BLaER1 treated with 17β-estradiol and CSF1 and Interleukin-3, amounts not matched to agents 10 nM and 100 nM (cell line): ENCODE results near the gene ELOVL5.

Source experiments
- H3K27ac ChIP-seq, 11 experiments: shearing (Covaris generic); formaldehyde crosslinking; 2 replicates each; pipeline ENCODE4 v1.8.1; 2022
- H3K27me3 ChIP-seq, 11 experiments: shearing (Covaris generic); formaldehyde crosslinking; 2 replicates each; pipeline ENCODE4 v1.8.1; 2022
- H3K36me3 ChIP-seq, 11 experiments: shearing (Covaris generic); formaldehyde crosslinking; 2 replicates each; pipeline ENCODE4 v1.8.1; 2022
- H3K4me1 ChIP-seq, 10 experiments: shearing (Covaris generic); formaldehyde crosslinking; 2 replicates each; pipeline ENCODE4 v1.8.1; 2022
- H3K4me2 ChIP-seq, 11 experiments: shearing (Covaris generic); formaldehyde crosslinking; 2 replicates each; pipeline ENCODE4 v1.8.1; 2022
- H3K4me3 ChIP-seq, 10 experiments: shearing (Covaris generic); formaldehyde crosslinking; 2 replicates each; pipeline ENCODE4 v1.8.1; 2022
- H3K9ac ChIP-seq, 11 experiments: shearing (Covaris generic); formaldehyde crosslinking; 2 replicates each; pipeline ENCODE4 v1.8.1; 2022
- H3K9me3 ChIP-seq, 11 experiments: shearing (Covaris generic); formaldehyde crosslinking; replicated peaks in 1 of 11; 2 replicates each; pipeline ENCODE4 v1.8.1; 2022
- H4K20me1 ChIP-seq, 11 experiments: shearing (Covaris generic); formaldehyde crosslinking; 2 replicates each; pipeline ENCODE4 v1.8.1; 2022
- Cebpa-rat ChIP-seq, 11 experiments: shearing (Covaris generic); IDR thresholded peaks; 2 replicates each; pipeline ENCODE4 v1.8.1; 2022

Gene ELOVL5

GRCh38 chr6:53290537-53291510 lies 57.9 kb downstream of the ELOVL5 start:
- TF ChIP-seq Cebpa-rat (IDR thresholded peaks at IDR 0.05): no peak
- H3K9ac ChIP-seq: 0 out of 22 replicates have a peak overlapping the region, but pooled peaks of 1 of the 11 experiments have one; percentile 7
- peaks cover 0 to 45% (median 30%) of the 10 kb centered on the region in 11 experiments; a peak in 18 of 22 replicates for H4K20me1 ChIP-seq
- H3K36me3 ChIP-seq: peaks cover 42 to 91% (median 81%) of the 10 kb centered on the region in 11 experiments
- no peaks in the 10 kb centered on the region for H3K27me3 ChIP-seq
- H3K4me3 ChIP-seq: no peak overlapping the region
- H3K27ac ChIP-seq: no peak overlapping the region; a peak in 1 of 22 replicates
- H3K4me2 ChIP-seq: peak overlapping the region in 9 of 11 experiments; percentile 19 to 66 (median 36); a peak in 15 of 22 replicates
- H3K9me3 ChIP-seq: peaks cover 0 to 7% (median 0%) of the 10 kb centered on the region in 11 experiments; a peak in 2 of 22 replicates
- peaks cover 14 to 93% (median 70%) of the 10 kb centered on the region in 10 experiments for H3K4me1 ChIP-seq

GRCh38 chr6:53287336-53288225 lies 61.2 kb downstream of the ELOVL5 start:
- peaks cover 19 to 93% (median 75%) of the 10 kb centered on the region in 10 experiments for H3K4me1 ChIP-seq
- no peak overlapping the region for H3K4me3 ChIP-seq
- peaks cover 0 to 7% (median 0%) of the 10 kb centered on the region in 11 experiments; a peak in 2 of 22 replicates for H3K9me3 ChIP-seq
- H3K27me3 ChIP-seq: no peaks in the 10 kb centered on the region
- peak overlapping the region in 3 of 11 experiments; percentile 1 to 66 (median 2); a peak in 3 of 22 replicates for H3K4me2 ChIP-seq
- H4K20me1 ChIP-seq: peaks cover 0 to 25% (median 7%) of the 10 kb centered on the region in 11 experiments; a peak in 8 of 22 replicates
- H3K9ac ChIP-seq: no peak overlapping the region
- TF ChIP-seq Cebpa-rat (IDR thresholded peaks at IDR 0.05): no peak
- H3K27ac ChIP-seq: no peak overlapping the region
- H3K36me3 ChIP-seq: peaks cover 31 to 74% (median 62%) of the 10 kb centered on the region in 11 experiments

GRCh38 chr6:53284901-53285300 lies 63.8 kb downstream of the ELOVL5 start:
- H3K4me2 ChIP-seq: peak overlapping the region in 6 of 11 experiments; percentile 18 to 80 (median 70); a peak in 11 of 22 replicates
- H3K36me3 ChIP-seq: peaks cover 22 to 65% (median 49%) of the 10 kb centered on the region in 11 experiments; a peak in 20 of 22 replicates
- H4K20me1 ChIP-seq: peaks cover 0 to 38% (median 17%) of the 10 kb centered on the region in 11 experiments; a peak in 12 of 22 replicates
- TF ChIP-seq Cebpa-rat (IDR thresholded peaks at IDR 0.05): no peak
- H3K27me3 ChIP-seq: no peaks in the 10 kb centered on the region
- no peak overlapping the region for H3K4me3 ChIP-seq
- no peak overlapping the region for H3K9ac ChIP-seq
- H3K4me1 ChIP-seq: peaks cover 31 to 93% (median 77%) of the 10 kb centered on the region in 10 experiments
- peaks cover 0 to 7% (median 0%) of the 10 kb centered on the region in 11 experiments; a peak in 2 of 22 replicates for H3K9me3 ChIP-seq
- no peak overlapping the region for H3K27ac ChIP-seq

- Histone ChIP-seq H4K20me1 (peaks cover 0 to 51% (median 24%) of the 10 kb centered on the region in 11 experiments; a peak in 13 of 22 replicates), H3K36me3 (peaks cover 19 to 63% (median 50%) of the 10 kb centered on the region in 11 experiments; a peak in 20 of 22 replicates), H3K9me3 (no peaks in the 10 kb centered on the region), H3K4me3 (no peak overlapping the region), H3K4me2 (peak overlapping the region in 9 of 11 experiments; percentile 15 to 80 (median 70); a peak in 16 of 22 replicates), H3K27me3 (no peaks in the 10 kb centered on the region), H3K4me1 (peaks cover 41 to 93% (median 85%) of the 10 kb centered on the region in 10 experiments), H3K9ac (peak overlapping the region in 2 of 11 experiments; percentile 16 to 31; a peak in 2 of 22 replicates), H3K27ac (peak overlapping the region in 1 of 11 experiments; percentile 21; a peak in 2 of 22 replicates)
- TF ChIP-seq Cebpa-rat (IDR thresholded peaks at IDR 0.05): no peak
Observed at GRCh38 chr6:53282741-53283140, 66.0 kb downstream of the ELOVL5 start.

GRCh38 chr6:53282234-53282633 lies 66.5 kb downstream of the ELOVL5 start:
- Histone ChIP-seq H3K27ac (peak overlapping the region in 4 of 11 experiments; percentile 13 to 36 (median 22); a peak in 4 of 22 replicates), H3K4me2 (peak overlapping the region; percentile 45 to 80 (median 70)), H3K4me3 (no peak overlapping the region), H3K9ac (peak overlapping the region in 3 of 11 experiments; percentile 5 to 16 (median 16); a peak in 2 of 22 replicates), H4K20me1 (peaks cover 0 to 56% (median 26%) of the 10 kb centered on the region in 11 experiments; a peak in 13 of 22 replicates), H3K27me3 (no peaks in the 10 kb centered on the region), H3K4me1 (peaks cover 44 to 93% (median 85%) of the 10 kb centered on the region in 10 experiments), H3K36me3 (peaks cover 14 to 59% (median 46%) of the 10 kb centered on the region in 11 experiments; a peak in 19 of 22 replicates), H3K9me3 (no peaks in the 10 kb centered on the region)
- TF ChIP-seq Cebpa-rat (IDR thresholded peaks at IDR 0.05): no peak

- Histone ChIP-seq H3K9me3 (no peaks in the 10 kb centered on the region), H4K20me1 (peaks cover 0 to 62% (median 29%) of the 10 kb centered on the region in 11 experiments; a peak in 13 of 22 replicates), H3K4me1 (peaks cover 44 to 96% (median 89%) of the 10 kb centered on the region in 10 experiments), H3K4me3 (no peak overlapping the region), H3K9ac (peak overlapping the region in 3 of 11 experiments; percentile 5 to 16 (median 16); a peak in 1 of 22 replicates), H3K27me3 (no peaks in the 10 kb centered on the region), H3K36me3 (peaks cover 12 to 62% (median 46%) of the 10 kb centered on the region in 11 experiments; a peak in 17 of 22 replicates), H3K27ac (peak overlapping the region in 4 of 11 experiments; percentile 13 to 36 (median 22); a peak in 4 of 22 replicates), H3K4me2 (peak overlapping the region; percentile 45 to 80 (median 70))
- no peak for TF ChIP-seq Cebpa-rat (IDR thresholded peaks at IDR 0.05)
Observed at GRCh38 chr6:53281518-53282215, 67.1 kb downstream of the ELOVL5 start.

- Histone ChIP-seq H3K27me3 (no peaks in the 10 kb centered on the region), H3K9ac (no peak overlapping the region), H3K27ac (0 out of 22 replicates have a peak overlapping the region, but pooled peaks of 2 of the 11 experiments have one; percentile 6 to 7), H3K36me3 (peaks cover 14 to 60% (median 45%) of the 10 kb centered on the region in 11 experiments; a peak in 16 of 22 replicates), H4K20me1 (peaks cover 0 to 65% (median 35%) of the 10 kb centered on the region in 11 experiments; a peak in 14 of 22 replicates), H3K9me3 (no peaks in the 10 kb centered on the region), H3K4me1 (peaks cover 44 to 100% (median 98%) of the 10 kb centered on the region in 10 experiments), H3K4me3 (0 out of 20 replicates have a peak overlapping the region, but pooled peaks of 1 of the 10 experiments have one; percentile 13), H3K4me2 (peak overlapping the region; percentile 45 to 80 (median 70))
- no peak for TF ChIP-seq Cebpa-rat (IDR thresholded peaks at IDR 0.05)
Observed at GRCh38 chr6:53280207-53280606, 68.5 kb downstream of the ELOVL5 start.
